Astrocyte of the spinal cord (primary cell): ENCODE results near the gene UCHL5.

Source experiments
- DNase-seq: peaks from one replicate; pipeline ENCODE4 v3.0.0; 2011; ENCODE audit warnings: low read depth, low spot score
- H3K4me3 ChIP-seq: 2 replicates; pipeline ENCODE4 v1.5.1; 2011; ENCODE audit warnings: low read depth, mild to moderate bottlenecking, low read length, moderate library complexity
- in situ Hi-C: cut with HindIII; loops from 2 replicates; pipeline ENCODE4 v1.10.0; 2017; ENCODE audit warnings: low sequenced_read_pairs
- TF ChIP-seq, protein P1 (sequence below): IDR thresholded peaks from 2 replicates; pipeline ENCODE4 v1.5.1; 2012; ENCODE audit warnings: low read depth, mild to moderate bottlenecking, low read length, inconsistent platforms

The UCHL5 gene

DNA sequence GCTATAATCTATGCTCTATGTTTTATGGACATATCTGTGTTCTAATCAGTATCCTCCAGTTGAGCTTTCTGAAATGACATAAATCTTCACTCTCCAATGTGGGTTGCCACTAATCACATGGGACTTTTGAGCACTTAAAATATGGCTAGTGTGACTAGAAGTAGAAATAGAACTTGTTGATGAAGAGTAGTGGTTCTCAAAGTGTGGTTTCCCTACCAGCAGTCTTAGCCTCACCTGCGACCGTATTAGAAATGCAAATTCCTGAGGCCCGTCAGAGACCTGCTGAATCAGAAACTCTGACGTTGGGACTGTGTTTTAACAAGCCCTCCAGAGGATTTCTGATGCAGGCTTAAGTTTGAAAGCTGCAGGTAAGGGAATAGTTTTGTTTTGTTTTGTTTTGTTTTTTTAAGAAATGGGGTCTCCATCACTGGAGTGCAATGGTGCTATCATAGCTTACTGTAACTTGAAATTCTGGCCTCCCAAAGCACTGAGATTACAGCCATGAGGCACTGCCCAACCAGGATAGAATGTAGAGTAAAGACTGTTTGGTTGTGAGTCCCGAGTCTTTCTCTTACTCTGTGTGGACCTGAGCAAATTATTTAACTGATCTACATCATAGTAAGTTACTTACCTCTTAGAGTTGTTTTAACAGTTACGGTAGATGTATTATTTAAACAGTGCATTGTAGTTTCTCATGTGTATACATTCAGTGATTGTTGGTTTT lies 24.4 kb upstream of the UCHL5 start:
- in situ Hi-C loops = no loop called here
- TF ChIP-seq, protein P1, sequence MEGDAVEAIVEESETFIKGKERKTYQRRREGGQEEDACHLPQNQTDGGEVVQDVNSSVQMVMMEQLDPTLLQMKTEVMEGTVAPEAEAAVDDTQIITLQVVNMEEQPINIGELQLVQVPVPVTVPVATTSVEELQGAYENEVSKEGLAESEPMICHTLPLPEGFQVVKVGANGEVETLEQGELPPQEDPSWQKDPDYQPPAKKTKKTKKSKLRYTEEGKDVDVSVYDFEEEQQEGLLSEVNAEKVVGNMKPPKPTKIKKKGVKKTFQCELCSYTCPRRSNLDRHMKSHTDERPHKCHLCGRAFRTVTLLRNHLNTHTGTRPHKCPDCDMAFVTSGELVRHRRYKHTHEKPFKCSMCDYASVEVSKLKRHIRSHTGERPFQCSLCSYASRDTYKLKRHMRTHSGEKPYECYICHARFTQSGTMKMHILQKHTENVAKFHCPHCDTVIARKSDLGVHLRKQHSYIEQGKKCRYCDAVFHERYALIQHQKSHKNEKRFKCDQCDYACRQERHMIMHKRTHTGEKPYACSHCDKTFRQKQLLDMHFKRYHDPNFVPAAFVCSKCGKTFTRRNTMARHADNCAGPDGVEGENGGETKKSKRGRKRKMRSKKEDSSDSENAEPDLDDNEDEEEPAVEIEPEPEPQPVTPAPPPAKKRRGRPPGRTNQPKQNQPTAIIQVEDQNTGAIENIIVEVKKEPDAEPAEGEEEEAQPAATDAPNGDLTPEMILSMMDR = no peak
- no peak for DNase-seq

DNA sequence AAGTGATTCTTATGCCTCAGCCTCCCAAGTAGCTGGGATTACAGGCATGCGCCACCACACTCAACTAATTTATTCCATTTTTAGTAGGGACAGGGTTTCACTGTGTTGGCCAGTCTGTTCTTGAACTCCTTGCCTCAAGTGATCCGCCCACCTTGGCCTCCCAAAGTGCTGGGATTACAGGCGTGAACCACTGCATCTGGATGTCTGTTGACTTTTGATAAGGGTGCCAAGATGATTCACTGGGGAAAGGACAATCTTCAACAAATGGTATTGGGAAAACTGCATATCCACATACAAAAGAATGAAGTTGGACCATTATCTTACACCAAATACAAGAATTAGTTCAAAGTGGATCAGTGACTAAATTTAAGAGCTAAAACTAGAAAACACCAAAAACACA lies 20.0 kb upstream of the UCHL5 start:
- TF ChIP-seq, protein P1 = no peak
- H3K4me3 ChIP-seq = no peak overlapping the region
- no peak for DNase-seq
- in situ Hi-C loops = no loop called here

More for the DNA sequence above, 24.4 kb upstream of the UCHL5 start:
- H3K4me3 ChIP-seq = no peak overlapping the region

DNA sequence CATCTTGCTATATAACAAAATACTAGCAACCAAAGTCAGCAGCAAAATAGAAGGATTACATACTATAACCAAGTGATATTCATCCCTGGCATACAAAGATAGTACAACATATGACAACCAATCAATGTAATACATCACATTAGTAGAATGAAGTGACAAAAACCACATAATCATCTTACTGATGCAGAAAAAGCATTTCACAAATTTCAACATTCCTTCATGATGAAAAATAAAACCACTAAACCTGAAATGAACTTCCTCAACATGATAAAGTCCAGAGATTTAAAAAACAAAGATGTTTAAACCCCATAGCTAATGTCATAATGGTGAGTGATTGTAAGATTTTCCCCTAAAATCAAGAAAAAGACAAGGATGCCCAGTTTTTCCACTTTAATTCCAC lies 18.8 kb upstream of the UCHL5 start:
- TF ChIP-seq, protein P1 = no peak
- in situ Hi-C loops = no loop called here
- no peak overlapping the region for H3K4me3 ChIP-seq
- no peak for DNase-seq

DNA sequence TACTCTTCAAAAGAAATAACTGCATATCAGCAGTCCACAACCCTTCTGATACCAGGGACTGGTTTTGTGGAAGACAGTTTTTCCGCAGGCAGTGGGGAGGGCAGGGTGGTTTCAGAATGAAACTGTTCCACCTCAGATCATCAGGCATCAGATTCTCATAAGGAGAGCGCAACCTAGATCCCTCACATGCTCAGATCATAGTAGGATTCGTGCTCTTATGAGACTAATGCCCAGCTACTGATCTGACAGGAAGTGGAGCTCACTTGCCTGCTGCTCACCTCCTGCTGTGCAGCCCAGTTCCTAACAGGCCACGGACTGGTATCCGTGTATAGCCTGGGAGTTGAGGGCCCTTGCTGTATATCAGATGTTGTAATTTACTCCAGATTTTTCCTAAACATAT lies 11.8 kb upstream of the UCHL5 start:
- in situ Hi-C loops = no loop called here
- no peak overlapping the region for H3K4me3 ChIP-seq
- TF ChIP-seq, protein P1 = no peak
- DNase-seq = peak; percentile 26

DNA sequence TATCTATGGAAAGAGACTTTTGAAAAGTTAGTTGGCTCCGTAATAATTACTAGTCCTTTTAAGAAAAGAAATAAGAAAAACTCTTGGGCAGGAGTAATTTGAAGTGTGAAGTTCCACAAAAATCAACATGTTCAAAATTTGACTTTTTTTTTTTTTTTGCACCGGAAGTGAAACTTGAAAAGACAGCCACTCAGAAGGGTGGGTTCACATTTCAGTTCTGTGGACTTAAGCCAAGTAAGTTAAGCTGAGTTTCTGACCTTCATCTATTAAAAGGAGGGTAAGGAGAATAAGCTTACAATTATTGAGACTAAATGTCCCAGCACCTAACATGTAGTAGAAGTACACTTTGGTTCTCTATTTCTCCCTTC lies 11.2 kb upstream of the UCHL5 start:
- in situ Hi-C loops = no loop called here
- H3K4me3 ChIP-seq = no peak overlapping the region
- TF ChIP-seq, protein P1 = no peak
- peak; percentile 20 for DNase-seq

DNA sequence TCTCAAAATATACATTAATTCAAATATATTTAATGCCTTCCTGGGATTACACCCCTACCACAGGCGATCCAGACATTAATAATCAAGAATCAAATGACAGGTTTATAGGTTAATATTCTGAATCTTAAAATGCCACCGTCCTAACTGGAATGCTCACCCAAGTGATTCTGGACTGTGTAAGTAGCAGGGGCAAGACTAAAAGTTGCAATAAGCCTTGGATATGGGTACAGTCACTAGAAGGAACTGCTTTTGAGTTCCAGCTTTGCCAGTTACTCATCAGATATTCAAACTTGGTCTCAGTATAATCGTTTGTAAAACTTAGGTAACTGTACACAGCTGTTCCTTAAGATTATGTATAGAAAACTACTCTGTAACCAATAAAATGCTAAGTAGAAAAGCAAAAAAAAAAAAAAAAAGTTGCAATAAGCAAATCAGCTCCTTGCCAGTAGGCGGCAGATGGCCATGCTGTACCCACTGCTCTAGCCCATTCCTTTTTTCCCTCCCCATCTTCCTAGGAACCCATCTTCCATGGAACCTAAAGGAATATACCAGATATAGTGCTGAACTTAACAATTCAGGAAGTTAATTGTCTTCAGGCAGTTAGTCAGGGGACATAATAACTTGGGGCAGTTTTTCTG lies 10.7 kb upstream of the UCHL5 start:
- peak; percentile 12 for DNase-seq
- no peak overlapping the region for H3K4me3 ChIP-seq
- TF ChIP-seq, protein P1 = peak; percentile 48
- in situ Hi-C loops = no loop called here
